Stimulated activated CD4-positive, alpha-beta T cell treated with anti-CD3 and anti-CD28 coated beads, Interleukin-1b, Interleukin-23, amount 100 ng/mL, for 4 hours (primary cell): ENCODE data around the gene MCEE.
A peak's percentile ranks its signal among the peaks of the same experiment; 100 is the strongest.
"Not testable (repeated sequence)": the region's sequence is repeated elsewhere in the genome, so short reads cannot be mapped to it uniquely, and the experiment has no call there.

Source experiments
- DNase-seq, 2 donors: peaks; one replicate each; pipeline ENCODE4 v3.0.0-alpha.2; 2020; ENCODE audit warnings: low read depth in 2 of 2

The MCEE gene

GRCh38 chr2:71130152-71130904 lies at the start of gene MCEE, which contains the start of gene MPHOSPH10:
Gene MCEE (minus strand): TSS chr2:71130229. CDS start chr2:71130219, 10 bp downstream.
Gene MPHOSPH10 (plus strand): TSS chr2:71130634. CDS start chr2:71130666, 32 bp downstream.
- DNase-seq: peak; percentile 81 to 85

DNA sequence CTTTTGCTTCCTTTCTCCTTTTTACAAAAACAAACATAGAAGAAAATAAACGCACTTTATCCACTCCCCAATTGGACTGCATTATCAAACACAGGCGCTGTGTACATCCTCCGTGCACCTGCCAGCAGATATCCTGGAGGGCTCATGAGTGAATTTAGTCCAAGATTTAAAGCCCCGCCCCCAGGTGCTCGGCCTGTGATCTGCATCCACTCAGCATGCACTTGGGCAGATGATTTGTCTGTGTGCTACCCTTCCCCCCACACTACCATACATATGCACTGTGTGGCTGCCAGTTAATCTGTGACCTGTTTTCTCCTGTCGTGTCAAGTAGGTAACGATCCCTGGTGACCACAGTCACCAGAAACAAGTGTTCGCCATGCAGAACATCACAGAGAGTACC lies 48.8 kb upstream of the MCEE start:
- DNase-seq: not testable (repeated sequence)

DNA sequence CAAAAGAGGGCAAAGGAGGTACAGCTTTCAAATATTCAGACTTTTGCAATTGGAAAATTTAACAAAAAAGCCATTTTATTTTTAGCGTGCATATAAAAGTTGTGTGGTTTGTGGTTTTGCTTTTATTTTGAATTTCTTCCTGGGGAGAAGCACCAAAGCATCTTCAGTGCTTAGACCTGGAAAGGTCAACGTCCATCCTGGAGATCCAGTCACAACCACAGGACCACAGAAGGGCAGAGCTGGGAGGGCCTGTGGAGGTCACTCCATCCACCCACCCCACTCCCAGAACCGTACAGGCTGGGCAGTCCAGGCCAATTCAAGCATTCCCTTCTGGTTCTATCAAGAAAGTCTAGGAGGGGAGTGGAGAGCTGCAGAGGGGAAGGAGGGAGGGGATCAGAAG lies 44.2 kb upstream of the MCEE start:
- no peak for DNase-seq

GRCh38 chr2:71173096-71173495 lies 43.1 kb upstream of the MCEE start:
- DNase-seq: no peak

DNA sequence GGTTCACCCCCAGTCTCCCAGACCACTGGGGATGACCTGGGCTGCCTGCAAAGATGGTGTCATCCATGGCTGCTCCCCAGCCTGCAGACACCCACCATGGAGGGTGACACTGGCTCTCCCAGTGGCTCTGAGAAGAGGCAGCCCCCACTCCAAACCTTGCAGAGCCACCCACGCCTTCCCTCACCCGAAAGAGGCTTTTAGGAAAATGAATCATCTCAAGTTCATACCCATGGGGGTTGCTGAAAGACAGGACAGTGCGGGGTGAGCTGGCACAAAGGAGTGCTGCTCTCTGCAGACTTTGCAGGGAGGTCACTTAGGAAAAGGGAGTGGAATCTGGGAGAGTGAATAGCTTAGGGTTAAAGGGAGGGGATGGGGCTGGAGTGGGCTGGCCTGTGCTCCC lies 36.8 kb upstream of the MCEE start:
- no peak for DNase-seq

DNA sequence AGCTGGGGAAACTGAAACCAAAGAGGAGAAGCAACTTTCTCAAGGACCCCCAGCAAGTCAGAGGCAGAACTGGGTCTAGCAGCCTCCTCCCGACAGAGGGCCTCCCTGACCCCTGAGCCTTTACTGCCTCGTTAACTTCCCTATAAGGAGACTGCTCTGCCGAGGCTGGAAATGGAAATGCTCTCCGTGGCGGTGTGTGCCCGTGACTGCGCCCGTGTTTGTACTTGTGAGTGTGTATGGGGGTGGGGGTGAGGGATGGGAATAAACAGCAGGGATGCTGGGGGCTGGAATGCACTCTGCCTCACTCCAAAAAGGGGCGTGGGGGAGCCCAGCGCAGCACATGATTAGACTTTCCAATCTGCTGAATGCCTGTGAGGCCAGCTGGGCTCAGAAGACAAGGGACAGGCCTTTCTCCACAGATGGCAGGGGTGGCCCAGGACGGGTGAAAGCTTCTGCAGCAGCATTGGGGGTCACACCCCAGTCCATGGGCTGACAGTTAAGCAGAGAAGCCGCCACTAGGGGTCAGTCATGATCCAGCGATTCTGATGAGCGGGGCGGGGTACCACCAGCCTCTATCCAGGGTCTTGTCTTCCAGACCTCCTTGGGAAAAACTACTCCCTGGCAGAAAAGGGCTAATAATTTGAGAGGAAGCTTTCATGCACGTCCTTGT lies 27.2 kb upstream of the MCEE start:
- DNase-seq: peak; percentile 48 to 51

- DNase-seq: no peak
These were observed 26.5 kb upstream of the MCEE start for GRCh38 chr2:71156573-71156972.

DNA sequence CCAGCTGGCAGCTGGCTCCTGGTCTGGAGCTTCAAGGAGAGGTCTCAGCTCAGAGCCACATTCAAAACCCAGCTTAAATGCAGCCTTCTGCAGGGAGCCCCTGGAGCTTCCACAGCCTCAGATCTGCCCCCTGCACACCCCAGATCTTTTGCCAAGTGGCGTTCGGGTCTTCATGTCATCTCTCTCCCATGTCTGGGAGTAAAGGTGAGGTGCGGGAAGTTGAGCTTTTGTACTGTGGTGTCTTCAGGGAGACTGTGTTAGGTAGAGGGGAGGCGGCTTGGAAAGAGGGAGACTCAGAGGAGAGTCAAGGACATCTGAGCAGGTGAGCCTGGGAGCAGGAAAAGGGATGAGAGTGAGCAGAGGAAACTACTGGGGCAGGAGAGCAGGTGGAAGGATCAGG lies 25.8 kb upstream of the MCEE start:
- DNase-seq: no peak

DNA sequence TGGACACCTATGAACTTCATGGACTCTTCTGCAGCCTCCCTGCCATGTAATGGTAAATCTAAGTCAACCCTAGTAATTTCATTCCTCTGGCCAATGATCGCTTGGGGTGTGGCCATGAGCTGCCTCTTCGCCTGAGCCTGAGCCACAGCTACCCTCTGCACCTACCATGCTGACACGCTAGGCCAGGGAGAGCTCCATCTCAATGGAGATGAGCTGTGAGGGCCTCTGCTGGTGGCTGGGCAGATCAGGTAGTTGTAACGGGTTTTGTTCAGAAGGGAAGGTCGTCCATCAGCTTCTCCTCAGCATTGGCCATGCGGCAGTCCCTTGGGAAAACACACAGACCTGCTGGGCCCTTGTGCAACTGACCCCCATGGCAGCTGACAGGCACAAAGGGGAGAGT lies 24.8 kb upstream of the MCEE start:
- DNase-seq: no peak

GRCh38 chr2:71154279-71154678 lies 24.2 kb upstream of the MCEE start:
- no peak for DNase-seq

- DNase-seq: no peak
These were observed 23.7 kb upstream of the MCEE start for GRCh38 chr2:71153585-71154224.

- DNase-seq: no peak
These were observed 21.6 kb upstream of the MCEE start for GRCh38 chr2:71151620-71152019.

DNA sequence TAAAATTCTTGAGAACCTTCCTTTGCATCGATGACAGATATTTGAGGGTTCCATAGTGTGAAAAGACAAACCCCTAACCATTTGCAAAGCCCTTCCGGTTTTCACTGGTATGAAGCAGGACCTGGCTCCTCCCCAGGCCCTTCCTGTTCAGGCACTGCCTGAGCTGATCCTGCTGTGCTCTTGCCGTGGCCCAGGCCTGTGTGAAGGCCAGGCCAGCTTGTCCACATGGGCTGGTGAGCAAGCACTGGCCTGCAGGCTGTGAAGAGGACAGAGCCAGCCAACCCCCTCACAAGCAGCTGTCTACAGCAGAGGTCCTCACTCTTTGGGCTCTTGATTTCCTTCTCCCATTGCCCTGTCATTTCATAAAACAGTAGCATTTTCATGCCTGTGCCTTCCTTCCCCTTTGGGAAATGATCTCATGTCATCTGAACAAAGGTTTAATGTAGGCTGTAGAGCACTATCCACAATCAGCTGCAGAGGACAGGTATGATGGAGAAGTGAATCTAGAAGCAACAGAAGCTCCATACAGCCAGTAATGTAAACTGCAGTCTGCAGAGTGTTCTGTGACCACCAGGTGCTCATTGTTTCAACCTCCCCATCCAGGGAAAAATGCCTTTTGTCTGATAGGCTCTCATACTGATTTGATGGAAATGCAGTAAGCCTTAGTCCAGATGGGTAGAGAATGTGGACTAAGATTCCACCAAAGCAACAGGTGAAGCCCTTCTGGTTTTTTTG lies 20.2 kb upstream of the MCEE start:
- no peak for DNase-seq

GRCh38 chr2:71148506-71149063 lies 18.6 kb upstream of the MCEE start:
- DNase-seq: no peak

DNA sequence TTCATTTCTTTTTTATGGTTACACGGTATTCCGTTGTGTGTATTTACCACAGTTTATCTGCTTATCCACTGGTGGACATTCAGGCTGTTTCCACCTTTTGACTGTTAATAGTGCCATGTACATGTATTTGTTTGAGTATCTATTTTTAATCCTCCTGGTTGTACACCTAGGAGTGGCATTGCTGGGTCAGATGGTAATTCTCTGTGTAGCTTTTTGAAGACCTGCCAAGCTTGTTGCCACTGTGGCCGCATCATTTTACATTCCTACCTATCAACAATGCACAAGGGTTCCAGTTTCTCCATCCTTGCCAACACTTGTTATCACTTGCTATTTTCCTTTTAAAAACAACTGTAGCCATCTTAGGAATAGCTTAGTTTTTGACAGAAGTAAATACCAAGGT lies 13.8 kb upstream of the MCEE start:
- DNase-seq: no peak

- no peak for DNase-seq
These were observed 6.1 kb upstream of the MCEE start for GRCh38 chr2:71136174-71136573.

- no peak for DNase-seq
These were observed 3.6 kb upstream of the MCEE start for GRCh38 chr2:71133603-71134002.

DNA sequence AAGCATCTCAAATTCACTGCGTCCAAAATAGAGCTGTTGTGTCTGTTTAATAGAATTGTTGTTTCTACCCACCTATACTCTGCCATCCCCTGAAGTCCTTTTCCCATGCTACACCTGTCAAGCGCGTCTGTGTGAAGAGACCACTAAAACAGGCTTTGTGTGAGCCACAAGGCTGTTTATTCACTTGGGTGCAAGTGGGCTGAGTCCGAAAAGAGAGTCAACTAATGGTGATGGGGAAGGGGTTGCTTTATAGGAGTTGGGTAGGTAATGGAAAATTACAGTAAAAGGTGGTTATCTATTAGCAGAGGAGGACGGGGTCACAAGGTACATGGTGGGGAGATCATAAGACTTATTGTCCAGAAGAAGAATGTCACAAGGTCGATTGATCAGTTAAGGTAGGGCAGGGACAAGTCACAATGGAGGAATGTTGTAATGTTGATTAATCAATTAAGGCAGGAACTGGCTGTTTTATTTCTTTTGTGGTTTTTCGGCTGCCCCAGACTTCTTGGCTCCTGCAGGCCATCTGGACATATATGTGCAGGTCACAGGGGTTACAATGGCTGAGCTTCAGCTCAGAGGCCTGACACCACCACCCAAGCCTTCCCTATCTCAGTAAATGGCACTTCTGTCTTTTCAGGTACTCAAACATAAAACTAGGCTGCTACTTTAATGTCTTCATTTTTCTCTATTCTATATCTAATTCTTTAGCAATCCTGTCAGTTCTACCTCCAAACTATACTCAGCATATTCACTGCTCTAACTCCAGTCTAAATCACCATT lies 1.5 kb upstream of the MCEE start:
- not testable (repeated sequence) for DNase-seq

DNA sequence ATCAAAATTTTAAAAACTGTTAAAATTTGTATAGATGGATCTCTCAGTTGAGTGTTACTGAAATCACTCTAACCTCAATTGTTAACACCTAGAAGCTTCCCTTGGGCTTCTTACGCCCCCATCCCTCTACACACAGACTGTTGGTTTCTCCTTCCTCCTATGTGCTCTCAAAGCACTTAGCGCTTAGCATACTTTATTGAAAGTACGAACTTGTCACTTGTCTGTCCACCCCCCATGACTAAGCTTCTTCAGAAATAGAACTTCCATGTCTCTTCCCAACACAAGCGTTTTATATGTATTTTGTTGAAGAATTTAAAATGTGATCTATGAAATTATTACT lies 846 bp upstream of the MCEE start:
- DNase-seq: no peak

DNA sequence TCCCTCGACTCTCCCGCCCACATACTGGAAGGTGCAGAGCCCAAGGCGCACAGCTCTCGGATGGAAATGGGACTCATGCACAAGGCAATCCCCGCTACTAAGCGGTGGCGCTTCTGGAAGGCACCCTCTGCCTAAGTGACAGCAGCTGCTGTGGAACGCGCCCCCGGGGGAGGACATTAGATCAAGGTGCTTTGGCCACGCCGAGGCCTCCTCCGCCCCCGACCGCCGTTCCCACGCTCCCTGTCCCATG lies 202 bp downstream of the MCEE start:
- no peak for DNase-seq

DNA sequence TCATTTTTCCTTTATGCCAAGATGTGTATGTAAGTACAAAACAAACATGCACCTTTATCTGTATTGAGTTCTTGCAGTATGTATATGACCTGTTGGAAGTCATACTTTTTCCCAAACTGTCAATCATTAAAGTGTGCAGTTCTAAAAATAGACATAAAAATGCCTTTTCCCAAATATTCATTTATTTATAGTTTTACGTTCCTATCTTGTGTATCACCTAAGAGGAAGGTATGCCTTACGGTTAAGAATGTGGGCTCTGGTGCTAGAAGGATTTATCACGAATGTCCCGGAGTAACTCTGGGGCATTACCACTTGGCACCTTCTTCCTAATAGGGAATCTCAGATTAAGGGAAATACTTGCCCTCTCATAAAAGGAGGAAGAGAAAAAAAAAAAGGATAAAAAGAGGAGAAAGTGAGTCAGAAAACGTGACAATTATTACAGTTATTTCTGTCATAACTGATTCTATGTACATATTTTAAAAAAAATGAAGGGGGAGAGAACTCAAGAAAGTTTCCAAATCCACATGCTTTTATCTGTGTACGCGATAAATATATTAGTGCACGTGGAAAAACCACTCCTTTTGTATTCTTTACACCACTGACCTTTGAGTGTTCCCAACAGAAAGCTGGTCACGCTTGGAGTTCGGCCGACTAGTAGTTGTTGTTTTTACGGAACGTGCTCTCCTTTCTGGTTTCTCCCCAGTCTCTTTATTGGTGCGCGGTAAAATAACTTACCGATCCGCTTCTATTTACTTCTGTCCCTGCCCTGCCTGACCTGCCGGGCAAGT lies 721 bp downstream of the MCEE start:
- DNase-seq: no peak
